Measurements from ENCODE around the gene GPN2. TPM values are rescaled to one million over a fixed set of nuclear protein-coding genes. Genes with fewer than 3 reads are reported as not detected.
"Not testable (repeated sequence)": the region's sequence is repeated elsewhere in the genome, so short reads cannot be mapped to it uniquely, and the experiment has no call there.

Gene GPN2
- total RNA-seq, 1 donor from 2014 or later: 46.4 TPM

- peak overlapping the region; percentile 95 for H3K27ac Mint-ChIP-seq
- peaks cover 26% of the 10 kb centered on the region for H3K4me1 Mint-ChIP-seq (ENCODE audit: low read depth)
- H3K9me3 Mint-ChIP-seq: no peaks in the 10 kb centered on the region
- DNase-seq (ENCODE audit: low spot score): no peak
- peaks cover 46% of the 10 kb centered on the region for H3K36me3 Mint-ChIP-seq (ENCODE audit: low read depth)
- H3K4me3 Mint-ChIP-seq: peak overlapping the region; percentile 99
- intact Hi-C loops (cut with micrococcal nuclease): loop anchor here (1.0 kb wide), 3 partner anchors 10 to 31 kb away; partner anchors contain the start of genes GPATCH3 and NUDC
- no peaks in the 10 kb centered on the region for H3K27me3 Mint-ChIP-seq (ENCODE audit: insufficient read depth)
Observed at GRCh38 chr1:26890467-26890796, 349 bp upstream of the GPN2 start.

- DNase-seq (ENCODE audit: low spot score): no peak
- intact Hi-C loops (cut with micrococcal nuclease): no loop called here
- Mint-ChIP-seq H3K27ac (peak overlapping the region; percentile 95), H3K9me3 (no peaks in the 10 kb centered on the region), H3K36me3 (ENCODE audit: low read depth) (peaks cover 50% of the 10 kb centered on the region), H3K4me1 (ENCODE audit: low read depth) (peaks cover 27% of the 10 kb centered on the region), H3K4me3 (peak overlapping the region; percentile 99), H3K27me3 (ENCODE audit: insufficient read depth) (no peaks in the 10 kb centered on the region)
Observed at GRCh38 chr1:26888231-26888630, 1.9 kb downstream of the GPN2 start.

GRCh38 chr1:26887125-26887524 is 3.0 kb downstream of the GPN2 start:
- Mint-ChIP-seq H3K36me3 (ENCODE audit: low read depth) (peaks cover 53% of the 10 kb centered on the region), H3K27ac (peak overlapping the region; percentile 11), H3K4me3 (peak overlapping the region; percentile 72), H3K9me3 (no peaks in the 10 kb centered on the region), H3K4me1 (ENCODE audit: low read depth) (peaks cover 33% of the 10 kb centered on the region), H3K27me3 (ENCODE audit: insufficient read depth) (no peaks in the 10 kb centered on the region)
- intact Hi-C loops (cut with micrococcal nuclease): no loop called here
- DNase-seq (ENCODE audit: low spot score): no peak

- Mint-ChIP-seq H3K4me1 (ENCODE audit: low read depth) (peaks cover 13% of the 10 kb centered on the region), H3K36me3 (ENCODE audit: low read depth) (peaks cover 50% of the 10 kb centered on the region), H3K9me3 (no peaks in the 10 kb centered on the region), H3K27ac (no peak overlapping the region), H3K4me3 (no peak overlapping the region), H3K27me3 (ENCODE audit: insufficient read depth) (no peaks in the 10 kb centered on the region)
- intact Hi-C loops (cut with micrococcal nuclease): no loop called here
- no peak for DNase-seq (ENCODE audit: low spot score)
Observed at GRCh38 chr1:26882696-26883463, 7.2 kb downstream of the GPN2 start.

- H3K9me3 Mint-ChIP-seq; H3K4me1 Mint-ChIP-seq (ENCODE audit: low read depth); DNase-seq (ENCODE audit: low spot score); H3K27me3 Mint-ChIP-seq (ENCODE audit: insufficient read depth); intact Hi-C loops (cut with micrococcal nuclease); H3K4me3 Mint-ChIP-seq; H3K27ac Mint-ChIP-seq: not testable (repeated sequence)
- H3K36me3 Mint-ChIP-seq (ENCODE audit: low read depth): peaks cover 49% of the 10 kb centered on the region
Observed at GRCh38 chr1:26881611-26882010, 8.5 kb downstream of the GPN2 start.

- no peak for DNase-seq (ENCODE audit: low spot score)
- H3K27me3 Mint-ChIP-seq (ENCODE audit: insufficient read depth): no peaks in the 10 kb centered on the region
- H3K4me1 Mint-ChIP-seq (ENCODE audit: low read depth): peaks cover 7% of the 10 kb centered on the region
- no peaks in the 10 kb centered on the region for H3K9me3 Mint-ChIP-seq
- intact Hi-C loops (cut with micrococcal nuclease): loop anchor here (2.0 kb wide), 2 partner anchors 79 to 379 kb away; no protein-coding TSS in a partner anchor
- H3K36me3 Mint-ChIP-seq (ENCODE audit: low read depth): peaks cover 38% of the 10 kb centered on the region
- no peak overlapping the region for H3K27ac Mint-ChIP-seq
- no peak overlapping the region for H3K4me3 Mint-ChIP-seq
Observed at GRCh38 chr1:26879793-26880192, 10.3 kb downstream of the GPN2 start.

- Mint-ChIP-seq H3K27ac (no peak overlapping the region), H3K4me3 (no peak overlapping the region), H3K27me3 (ENCODE audit: insufficient read depth) (no peaks in the 10 kb centered on the region), H3K9me3 (no peaks in the 10 kb centered on the region), H3K4me1 (ENCODE audit: low read depth) (no peaks in the 10 kb centered on the region), H3K36me3 (ENCODE audit: low read depth) (peaks cover 17% of the 10 kb centered on the region)
- intact Hi-C loops (cut with micrococcal nuclease): no loop called here
- DNase-seq (ENCODE audit: low spot score): no peak
Observed at GRCh38 chr1:26877326-26877725, 12.8 kb downstream of the GPN2 start.

GRCh38 chr1:26874896-26875295 is 15.2 kb downstream of the GPN2 start:
- intact Hi-C loops (cut with micrococcal nuclease): no loop called here

GRCh38 chr1:26873097-26873496 is 17.0 kb downstream of the GPN2 start:
- intact Hi-C loops (cut with micrococcal nuclease); H3K36me3 Mint-ChIP-seq (ENCODE audit: low read depth); H3K4me3 Mint-ChIP-seq; H3K27me3 Mint-ChIP-seq (ENCODE audit: insufficient read depth); DNase-seq (ENCODE audit: low spot score); H3K4me1 Mint-ChIP-seq (ENCODE audit: low read depth); H3K27ac Mint-ChIP-seq; H3K9me3 Mint-ChIP-seq: not testable (repeated sequence)

More at GRCh38 chr1:26874896-26875295, 15.2 kb downstream of the GPN2 start:
- Mint-ChIP-seq H3K27ac (no peak overlapping the region), H3K27me3 (ENCODE audit: insufficient read depth) (no peaks in the 10 kb centered on the region), H3K4me3 (no peak overlapping the region), H3K4me1 (ENCODE audit: low read depth) (no peaks in the 10 kb centered on the region), H3K36me3 (ENCODE audit: low read depth) (peaks cover 11% of the 10 kb centered on the region), H3K9me3 (no peaks in the 10 kb centered on the region)
- no peak for DNase-seq (ENCODE audit: low spot score)

- Mint-ChIP-seq H3K9me3 (no peaks in the 10 kb centered on the region), H3K4me1 (ENCODE audit: low read depth) (peaks cover 32% of the 10 kb centered on the region), H3K36me3 (ENCODE audit: low read depth) (peaks cover 1% of the 10 kb centered on the region), H3K4me3 (peak overlapping the region; percentile 98), H3K27me3 (ENCODE audit: insufficient read depth) (no peaks in the 10 kb centered on the region), H3K27ac (peak overlapping the region; percentile 98)
- peak; percentile 96 for DNase-seq (ENCODE audit: low spot score)
- intact Hi-C loops (cut with micrococcal nuclease): loop anchor here (1.0 to 10.0 kb wide), 13 partner anchors 12 to 390 kb away; partner anchors contain the start of genes GPN2, HMGN2, NUDC and TRNP1
Observed at GRCh38 chr1:26864610-26865480, 25.2 kb downstream of the GPN2 start.

- peak overlapping the region; percentile 98 for H3K27ac Mint-ChIP-seq
- peak overlapping the region; percentile 98 for H3K4me3 Mint-ChIP-seq
- DNase-seq (ENCODE audit: low spot score): no peak
- no peaks in the 10 kb centered on the region for H3K9me3 Mint-ChIP-seq
- H3K27me3 Mint-ChIP-seq (ENCODE audit: insufficient read depth): no peaks in the 10 kb centered on the region
- peaks cover 32% of the 10 kb centered on the region for H3K4me1 Mint-ChIP-seq (ENCODE audit: low read depth)
- H3K36me3 Mint-ChIP-seq (ENCODE audit: low read depth): peaks cover 1% of the 10 kb centered on the region
- intact Hi-C loops (cut with micrococcal nuclease): loop anchor here (1.0 to 10.0 kb wide), 4 partner anchors 10 to 389 kb away; partner anchors contain the start of gene HMGN2
Observed at GRCh38 chr1:26863685-26864077, 26.4 kb downstream of the GPN2 start.

GRCh38 chr1:26862781-26863684 is 27.1 kb downstream of the GPN2 start, which contains the start of gene SFN:
TSS of gene SFN (plus strand) at chr1:26863149. CDS start at chr1:26863213, 64 bp downstream.
- peak within 1 kb of the TSS; percentile 98 for H3K4me3 Mint-ChIP-seq
- H3K27me3 Mint-ChIP-seq (ENCODE audit: insufficient read depth): no peaks in the 10 kb centered on the region
- H3K4me1 Mint-ChIP-seq (ENCODE audit: low read depth): peaks cover 32% of the 10 kb centered on the region
- no peak for DNase-seq (ENCODE audit: low spot score)
- H3K9me3 Mint-ChIP-seq: no peaks in the 10 kb centered on the region
- peaks cover 1% of the 10 kb centered on the region for H3K36me3 Mint-ChIP-seq (ENCODE audit: low read depth)
- intact Hi-C loops (cut with micrococcal nuclease): loop anchor here (10.0 kb wide), 1 partner anchor 388 kb away; the partner anchor contains the start of gene HMGN2
- peak within 1 kb of the TSS; percentile 98 for H3K27ac Mint-ChIP-seq
